GM21381 (cell line): ENCODE data around the gene SNAP91.
A peak's percentile ranks its signal among the peaks of the same experiment; 100 is the strongest.
"Not testable (repeated sequence)": the region's sequence is repeated elsewhere in the genome, so short reads cannot be mapped to it uniquely, and the experiment has no call there.

ENCODE experiments used
- ATAC-seq: cut with Tn5 transposase; IDR thresholded peaks from one replicate; pipeline ENCODE4 v1.9.1; 2021; ENCODE audit warnings: mild to moderate bottlenecking, moderate library complexity; ENCODE audit not compliant: unreplicated experiment

Gene SNAP91

DNA sequence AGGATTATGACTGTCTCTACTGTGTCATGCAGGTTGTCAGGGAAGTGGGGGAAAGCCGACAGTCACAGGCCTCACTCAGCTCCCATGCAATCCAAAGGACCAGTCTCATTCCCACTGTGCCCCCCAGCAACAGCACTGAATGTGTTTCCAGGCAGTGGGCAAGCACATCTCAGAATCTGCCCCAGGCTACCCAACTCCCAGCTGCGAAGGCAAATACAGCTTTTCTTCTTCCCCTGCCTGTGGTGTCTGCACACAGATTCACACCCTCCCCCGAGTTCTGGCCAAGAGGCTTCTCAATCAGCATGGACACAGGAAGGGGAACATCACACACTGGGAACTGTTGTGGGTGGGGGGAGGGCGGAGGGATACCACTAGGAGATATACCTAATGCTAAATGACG is 75.3 kb downstream of the SNAP91 start:
- ATAC-seq = no peak

DNA sequence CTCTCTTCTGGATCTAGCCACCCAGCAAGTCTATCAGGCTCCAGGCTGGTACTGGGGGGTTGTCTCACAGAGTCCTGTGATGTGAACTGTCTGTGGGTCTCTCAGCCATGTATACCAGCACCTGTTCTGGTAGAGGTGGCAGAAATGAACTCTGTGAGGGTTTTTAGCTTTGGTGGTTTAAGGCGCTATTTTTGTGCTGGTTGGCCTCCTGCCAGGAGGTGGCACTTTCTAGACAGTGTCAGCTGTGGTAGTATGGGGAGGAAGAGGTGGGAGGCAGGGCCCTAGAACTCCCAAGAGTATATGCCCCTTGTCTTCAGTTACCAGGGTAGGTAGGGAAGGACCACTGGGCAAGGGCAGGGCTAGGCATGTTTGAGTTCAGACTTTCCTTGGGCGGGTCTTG is 75.8 kb downstream of the SNAP91 start:
- ATAC-seq = no peak

DNA sequence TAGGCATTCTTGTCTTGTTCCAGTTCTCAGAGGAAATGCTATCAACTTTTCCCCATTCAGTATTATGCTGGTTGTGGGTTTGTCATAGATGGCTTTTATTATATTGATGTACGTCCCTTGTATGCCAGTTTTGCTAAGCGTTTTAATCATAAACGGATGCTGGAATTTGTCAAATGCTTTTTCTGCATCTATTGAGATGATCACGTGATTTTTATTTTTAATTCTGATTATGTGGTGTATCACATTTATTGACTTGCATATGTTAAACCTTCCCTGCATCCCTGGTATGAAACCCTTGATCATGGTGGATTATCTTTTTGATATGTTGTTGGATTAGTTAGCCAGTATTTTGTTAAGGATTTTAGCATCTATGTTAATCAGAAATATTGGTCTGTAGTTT is 79.0 kb downstream of the SNAP91 start:
- not testable (repeated sequence) for ATAC-seq

- ATAC-seq = peak; percentile 68
Observed at GRCh38 chr6:83615025-83615999, 93.6 kb downstream of the SNAP91 start.

DNA sequence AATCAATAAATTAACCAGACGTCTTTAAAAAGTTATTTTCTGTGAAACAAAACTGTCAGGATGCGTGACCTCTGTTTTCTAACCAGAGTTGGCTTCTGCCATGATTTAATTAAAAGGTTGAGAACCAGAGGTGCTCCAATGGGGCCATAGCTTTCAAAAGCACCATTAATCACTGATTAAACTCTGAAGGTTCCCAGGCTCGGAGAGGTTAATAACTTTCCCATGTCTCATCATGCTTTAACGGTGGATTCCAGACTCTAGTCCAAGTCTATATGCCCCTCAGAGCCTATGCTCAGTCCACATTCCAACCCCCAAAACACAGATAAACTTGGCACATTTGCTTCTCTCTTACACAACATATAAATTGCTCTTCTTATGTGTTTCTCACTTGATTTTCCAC is 95.5 kb downstream of the SNAP91 start:
- no peak for ATAC-seq

GRCh38 chr6:83609248-83609647 is 99.7 kb downstream of the SNAP91 start:
- no peak for ATAC-seq

DNA sequence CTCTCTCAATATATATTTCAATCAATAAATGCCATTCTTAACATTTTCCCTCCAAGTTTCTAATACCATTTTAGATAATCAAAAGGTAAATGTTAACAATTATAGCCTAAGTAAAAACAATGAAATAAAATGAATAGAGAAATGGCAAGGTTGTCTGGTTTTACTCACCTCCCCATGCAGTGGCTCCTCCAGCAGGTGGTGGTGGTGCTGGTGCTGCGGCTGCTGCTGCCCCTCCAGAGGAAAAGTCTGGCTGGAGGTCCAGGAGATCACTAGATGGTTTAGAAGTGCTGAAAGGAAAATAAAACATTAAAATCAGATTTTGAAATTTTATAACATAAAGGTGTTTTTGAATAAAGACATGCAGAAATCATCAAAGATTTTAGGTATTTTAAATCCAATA is 103.4 kb downstream of the SNAP91 start:
- no peak for ATAC-seq

- ATAC-seq = no peak
Observed at GRCh38 chr6:83603551-83603950, 105.3 kb downstream of the SNAP91 start.

- ATAC-seq = no peak
Observed at GRCh38 chr6:83601119-83601518, 107.8 kb downstream of the SNAP91 start.

GRCh38 chr6:83600459-83600858 is 108.4 kb downstream of the SNAP91 start:
- ATAC-seq = no peak

GRCh38 chr6:83597511-83597910 is 111.4 kb downstream of the SNAP91 start:
- ATAC-seq = no peak

- ATAC-seq = no peak
Observed at GRCh38 chr6:83597051-83597450, 111.8 kb downstream of the SNAP91 start.

- no peak for ATAC-seq
Observed at GRCh38 chr6:83594941-83595340, 114.0 kb downstream of the SNAP91 start.

DNA sequence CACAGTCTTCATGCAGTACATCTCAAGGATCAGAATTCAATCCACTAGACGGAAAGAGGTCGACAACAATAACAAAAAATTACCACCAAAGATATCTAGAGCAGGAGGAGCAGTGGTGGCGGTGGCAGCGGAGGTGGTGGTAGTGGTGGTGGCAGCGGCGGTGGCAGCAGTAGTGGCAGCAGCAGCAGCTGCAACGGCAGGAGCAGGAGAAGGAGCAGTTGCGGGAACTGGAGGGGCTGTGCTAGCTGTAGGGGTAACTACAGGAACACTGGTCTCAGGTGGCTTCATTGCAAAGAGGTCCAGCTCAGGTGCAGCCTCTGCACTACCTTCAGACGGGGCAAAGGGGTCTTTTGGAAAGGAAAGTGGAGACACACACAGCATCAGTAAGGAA is 115.5 kb downstream of the SNAP91 start:
- ATAC-seq = no peak

GRCh38 chr6:83592770-83593394 is 116.0 kb downstream of the SNAP91 start:
- ATAC-seq = peak; percentile 92

DNA sequence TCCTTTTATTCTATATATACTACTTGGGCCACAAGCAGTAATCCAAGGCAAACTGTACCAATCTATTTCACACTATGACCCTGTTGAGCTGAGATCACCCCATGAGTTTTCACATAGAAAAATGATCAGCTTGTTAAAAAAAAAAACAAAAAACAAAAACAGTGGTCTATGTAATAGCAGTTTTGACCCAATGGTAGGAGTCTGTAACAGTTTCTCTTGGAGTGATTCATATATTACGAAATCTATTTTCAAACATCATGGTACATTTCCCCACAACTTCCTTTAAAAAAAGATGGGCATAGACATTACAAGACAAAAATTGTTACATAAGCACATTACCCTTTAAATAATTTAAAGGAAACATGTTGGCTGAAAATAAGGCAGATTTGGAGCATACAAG is 118.5 kb downstream of the SNAP91 start:
- ATAC-seq = no peak

GRCh38 chr6:83589076-83589475 is 119.8 kb downstream of the SNAP91 start:
- ATAC-seq = no peak

GRCh38 chr6:83578057-83578456 is 130.8 kb downstream of the SNAP91 start:
- ATAC-seq = no peak

DNA sequence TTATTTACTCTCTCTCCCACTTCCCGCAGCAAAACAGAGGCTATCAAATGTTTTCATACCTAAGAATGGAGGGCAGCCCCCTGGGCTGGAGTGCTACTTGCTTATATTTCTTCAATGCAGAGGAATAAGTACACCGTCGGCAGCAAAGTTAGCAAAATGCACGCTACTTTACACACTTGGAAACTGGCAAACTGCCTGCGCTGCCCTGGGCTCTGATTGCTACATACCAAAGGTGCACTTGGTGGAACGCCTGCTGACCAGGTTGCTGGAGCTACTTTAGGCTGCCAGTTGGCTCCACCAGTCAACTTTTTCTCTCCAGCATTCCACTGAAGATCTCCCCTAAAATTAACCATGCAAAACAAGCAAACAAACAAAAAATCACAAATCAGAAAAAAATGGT is 134.1 kb downstream of the SNAP91 start:
- no peak for ATAC-seq

DNA sequence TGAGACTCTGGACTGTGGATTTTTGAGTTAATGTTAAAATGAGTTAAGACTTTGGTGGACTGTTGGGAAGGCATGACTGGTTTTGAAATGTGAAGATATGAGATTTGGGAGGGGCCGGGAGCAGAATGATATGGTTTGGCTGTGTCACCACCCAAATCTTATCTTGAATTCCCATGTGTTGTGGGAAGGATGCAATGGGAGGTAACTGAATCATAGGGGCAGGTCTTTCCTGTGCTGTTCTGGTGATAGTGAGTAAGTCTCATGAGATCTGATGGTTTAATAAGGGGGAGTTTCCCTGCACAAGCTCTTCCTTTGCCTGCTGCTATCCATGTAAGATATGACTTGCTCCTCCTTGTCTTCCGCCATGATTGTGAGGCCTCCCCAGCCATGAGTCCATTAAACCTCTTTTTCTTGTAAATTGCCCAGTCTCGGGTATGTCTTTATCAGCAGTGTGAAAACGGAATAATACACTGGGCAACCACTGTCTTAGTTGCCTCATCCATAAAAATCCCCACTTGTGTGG is 137.2 kb downstream of the SNAP91 start:
- ATAC-seq = not testable (repeated sequence)

DNA sequence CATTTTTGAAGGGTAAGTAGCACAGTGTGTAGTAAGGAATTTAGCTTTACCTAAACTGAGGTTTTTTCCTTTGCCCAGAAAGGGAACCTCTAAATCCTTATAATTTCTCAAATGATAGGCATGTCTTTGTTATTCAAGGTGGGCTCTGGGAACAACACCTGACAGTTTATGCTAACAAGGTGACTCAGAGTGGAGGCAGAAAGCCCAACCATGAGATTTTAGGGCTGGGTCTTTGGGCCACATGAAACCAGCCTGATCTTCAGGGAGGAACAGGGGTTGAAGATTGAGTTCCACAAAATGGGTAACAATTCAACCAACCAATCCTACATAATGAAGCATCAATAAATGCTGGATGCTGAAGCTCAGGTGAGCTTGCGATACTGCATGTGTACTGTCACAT is 149.9 kb downstream of the SNAP91 start:
- no peak for ATAC-seq

GRCh38 chr6:83556871-83557270 is 152.0 kb downstream of the SNAP91 start:
- ATAC-seq = no peak
